Measurements from ENCODE around the gene IL1RAPL2.
"Not testable (repeated sequence)": the region's sequence is repeated elsewhere in the genome, so short reads cannot be mapped to it uniquely, and the experiment has no call there.

The IL1RAPL2 gene

GRCh38 chrX:105189093-105189492 is 623.1 kb downstream of the IL1RAPL2 start:
- DNase-seq: no peak

- DNase-seq: peak; percentile 28
Observed at GRCh38 chrX:105190252-105190853, 624.4 kb downstream of the IL1RAPL2 start.

- DNase-seq: peak; percentile 18
Observed at GRCh38 chrX:105191878-105192277, 625.9 kb downstream of the IL1RAPL2 start.

GRCh38 chrX:105209406-105209805 is 643.4 kb downstream of the IL1RAPL2 start:
- no peak for DNase-seq

- no peak for DNase-seq
Observed at GRCh38 chrX:105210258-105210657, 644.3 kb downstream of the IL1RAPL2 start.

- no peak for DNase-seq
Observed at GRCh38 chrX:105211066-105211575, 645.1 kb downstream of the IL1RAPL2 start.

- DNase-seq: no peak
Observed at GRCh38 chrX:105219454-105220401, 653.7 kb downstream of the IL1RAPL2 start.

GRCh38 chrX:105220636-105221035 is 654.6 kb downstream of the IL1RAPL2 start, which contains the start of gene TEX13A:
TEX13A (minus strand) TSS chrX:105220694; CDS start chrX:105220397, 297 bp downstream.
- no peak for DNase-seq

GRCh38 chrX:105221374-105221773 is 655.4 kb downstream of the IL1RAPL2 start:
- DNase-seq: no peak

- no peak for DNase-seq
Observed at GRCh38 chrX:105226499-105226898, 660.5 kb downstream of the IL1RAPL2 start.

- no peak for DNase-seq
Observed at GRCh38 chrX:105228602-105229001, 662.6 kb downstream of the IL1RAPL2 start.

GRCh38 chrX:105229146-105229545 is 663.1 kb downstream of the IL1RAPL2 start:
- DNase-seq: no peak

GRCh38 chrX:105237407-105237806 is 671.4 kb downstream of the IL1RAPL2 start:
- DNase-seq: not testable (repeated sequence)

- DNase-seq: no peak
Observed at GRCh38 chrX:105241056-105241455, 675.1 kb downstream of the IL1RAPL2 start.

- no peak for DNase-seq
Observed at GRCh38 chrX:105260291-105261043, 694.5 kb downstream of the IL1RAPL2 start.

- DNase-seq: no peak
Observed at GRCh38 chrX:105263171-105263570, 697.2 kb downstream of the IL1RAPL2 start.

GRCh38 chrX:105263801-105264200 is 697.8 kb downstream of the IL1RAPL2 start:
- no peak for DNase-seq

- no peak for DNase-seq
Observed at GRCh38 chrX:105265093-105265492, 699.1 kb downstream of the IL1RAPL2 start.

GRCh38 chrX:105266456-105266855 is 700.5 kb downstream of the IL1RAPL2 start:
- DNase-seq: no peak

- DNase-seq: no peak
Observed at GRCh38 chrX:105267167-105267566, 701.2 kb downstream of the IL1RAPL2 start.

GRCh38 chrX:105269386-105269785 is 703.4 kb downstream of the IL1RAPL2 start:
- no peak for DNase-seq

- DNase-seq: no peak
Observed at GRCh38 chrX:105273326-105273725, 707.3 kb downstream of the IL1RAPL2 start.

- no peak for DNase-seq
Observed at GRCh38 chrX:105274091-105274490, 708.1 kb downstream of the IL1RAPL2 start.

All from activated CD4-positive, alpha-beta T cell treated with anti-CD3 and anti-CD28 coated beads, Interleukin-10, Interleukin-2, amounts not matched to agents 100 ng/mL and 50 ng/mL, durations not matched to agents 16 hours and 8 hours (primary cell).